Right lobe of liver (tissue), 4 donors: ENCODE data around the gene EMP3.

Source experiments
- CTCF ChIP-seq, 4 donors: fragments of 200-600 bp in 3 of 4; fragments of 450-650 bp in 1 of 4; IDR thresholded peaks; one replicate each; pipeline versions ENCODE4 v1.5.1 to v1.8.0; 2016 to 2022; ENCODE audit warnings: antibody characterized with exemption in 4 of 4, mild to moderate bottlenecking in 2 of 4
- POLR2A ChIP-seq: fragments of 450-650 bp; IDR thresholded peaks from one replicate; pipeline ENCODE4 v1.6.1; 2017; ENCODE audit warnings: antibody characterized with exemption, mild to moderate bottlenecking
- donor health status: DM: no; HTN: no; CAD: no.
- donor health status: DM: no; HTN: no; CAD: no.
- donor health status: DM: no; HTN: yes; CAD: no.

- TF ChIP-seq CTCF (IDR thresholded peaks at IDR 0.05) (no peak), POLR2A (no peak)
These were observed 21.5 kb upstream of the EMP3 start for GRCh38 chr19:48303866-48304265.
